ENCODE data around the gene SAV1. TPM values are rescaled to one million over a fixed set of nuclear protein-coding genes. Genes with fewer than 3 reads are reported as not detected.
"Not testable (repeated sequence)": the region's sequence is repeated elsewhere in the genome, so short reads cannot be mapped to it uniquely, and the experiment has no call there.

The SAV1 gene
- polyA plus RNA-seq (ENCODE audit: insufficient read length in 3 of 3): 10 to 100 TPM; 37.4 to 44.2 (median 39.3) TPM
- long read RNA-seq, donor 1, transcript SAV1-201 (5 exons, 3,063 nt): major isoform, 5 of 5 reads
- long read RNA-seq, donor 1, partial matches to known transcripts: 0 of 5 reads
- long read RNA-seq, donor 1, other reads (novel, unspliced or antisense): 0 of 5 reads
- long read RNA-seq, donor 2, transcript SAV1-201 (5 exons, 3,063 nt): major isoform, 6 of 6 reads
- long read RNA-seq, donor 2, partial matches to known transcripts: 0 of 6 reads
- long read RNA-seq, donor 2, other reads (novel, unspliced or antisense): 0 of 6 reads
- long read RNA-seq, donor 3, transcript SAV1-201 (5 exons, 3,063 nt): major isoform, 11 of 13 reads
- long read RNA-seq, donor 3, partial matches to known transcripts: 0 of 13 reads
- long read RNA-seq, donor 3, other reads (novel, unspliced or antisense): 0 of 13 reads
- long read RNA-seq, donor 4, transcript SAV1-201 (5 exons, 3,063 nt): major isoform, 9 of 9 reads
- long read RNA-seq, donor 4, partial matches to known transcripts: 0 of 9 reads
- long read RNA-seq, donor 4, other reads (novel, unspliced or antisense): 0 of 9 reads
- long read RNA-seq, donor 5: 0 reads
- long read RNA-seq, donor 6, partial matches to known transcripts: 0 of 2 reads
- long read RNA-seq, donor 6, other reads (novel, unspliced or antisense): 0 of 2 reads
- long read RNA-seq, donor 7, transcript SAV1-201 (5 exons, 3,063 nt): major isoform, 10 of 10 reads
- long read RNA-seq, donor 7, partial matches to known transcripts: 0 of 10 reads
- long read RNA-seq, donor 7, other reads (novel, unspliced or antisense): 0 of 10 reads
- long read RNA-seq, donor 8: 0 reads
- long read RNA-seq, donor 9, transcript SAV1-201 (5 exons, 3,063 nt): major isoform, 6 of 7 reads
- long read RNA-seq, donor 9, partial matches to known transcripts: 0 of 7 reads
- long read RNA-seq, donor 9, other reads (novel, unspliced or antisense): 0 of 7 reads
- long read RNA-seq, donor 10, partial matches to known transcripts: 7 of 12 reads
- long read RNA-seq, donor 10, other reads (novel, unspliced or antisense): 0 of 12 reads
- long read RNA-seq, donor 11, transcript SAV1-201 (5 exons, 3,063 nt): major isoform, 11 of 12 reads
- long read RNA-seq, donor 11, partial matches to known transcripts: 0 of 12 reads
- long read RNA-seq, donor 11, other reads (novel, unspliced or antisense): 0 of 12 reads
- long read RNA-seq, donor 12, partial matches to known transcripts: 0 of 1 reads
- long read RNA-seq, donor 12, other reads (novel, unspliced or antisense): 0 of 1 reads
- long read RNA-seq, donor 13: 0 reads
- long read RNA-seq, donor 14, transcript SAV1-201 (5 exons, 3,063 nt): major isoform, 10 of 11 reads
- long read RNA-seq, donor 14, partial matches to known transcripts: 0 of 11 reads
- long read RNA-seq, donor 14, other reads (novel, unspliced or antisense): 0 of 11 reads
- long read RNA-seq, donor 15, partial matches to known transcripts: 0 of 5 reads
- long read RNA-seq, donor 15, other reads (novel, unspliced or antisense): 0 of 5 reads
- long read RNA-seq, donor 16, transcript SAV1-201 (5 exons, 3,063 nt): major isoform, 23 of 29 reads
- long read RNA-seq, donor 16, partial matches to known transcripts: 6 of 29 reads
- long read RNA-seq, donor 16, other reads (novel, unspliced or antisense): 0 of 29 reads

- DNase-seq (ENCODE audit: extremely low read depth in 1 of 11, low read depth in 9 of 11, low spot score in 4 of 11): peak in 9 of 11 donors; percentile 64 to 85 (median 79)
These were observed at the start of gene SAV1 for GRCh38 chr14:50667996-50668825. TSS of gene SAV1 (minus strand) at chr14:50668306. CDS start at chr14:50667967, 339 bp downstream.

GRCh38 chr14:50717811-50718210 lies 49.7 kb upstream of the SAV1 start:
- DNase-seq (ENCODE audit: extremely low read depth in 1 of 11, low read depth in 9 of 11, low spot score in 4 of 11): no peak

GRCh38 chr14:50714450-50715073 lies 46.5 kb upstream of the SAV1 start:
- peak in 5 of 11 donors; percentile 2 to 19 (median 6) for DNase-seq (ENCODE audit: extremely low read depth in 1 of 11, low read depth in 9 of 11, low spot score in 4 of 11)

GRCh38 chr14:50711043-50711442 lies 42.9 kb upstream of the SAV1 start:
- DNase-seq (ENCODE audit: extremely low read depth in 1 of 11, low read depth in 9 of 11, low spot score in 4 of 11): no peak

GRCh38 chr14:50705026-50705593 lies 37.0 kb upstream of the SAV1 start:
- no peak for DNase-seq (ENCODE audit: extremely low read depth in 1 of 11, low read depth in 9 of 11, low spot score in 4 of 11)

- DNase-seq (ENCODE audit: extremely low read depth in 1 of 11, low read depth in 9 of 11, low spot score in 4 of 11): no peak
These were observed 36.4 kb upstream of the SAV1 start for GRCh38 chr14:50704454-50705010.

GRCh38 chr14:50697659-50698290 lies 29.7 kb upstream of the SAV1 start:
- no peak for DNase-seq (ENCODE audit: extremely low read depth in 1 of 11, low read depth in 9 of 11, low spot score in 4 of 11)

- DNase-seq (ENCODE audit: extremely low read depth in 1 of 11, low read depth in 9 of 11, low spot score in 4 of 11): not testable (repeated sequence)
These were observed 26.2 kb upstream of the SAV1 start for GRCh38 chr14:50694260-50694659.

GRCh38 chr14:50688875-50689274 lies 20.8 kb upstream of the SAV1 start:
- no peak for DNase-seq (ENCODE audit: extremely low read depth in 1 of 11, low read depth in 9 of 11, low spot score in 4 of 11)

- no peak for DNase-seq (ENCODE audit: extremely low read depth in 1 of 11, low read depth in 9 of 11, low spot score in 4 of 11)
These were observed 11.6 kb upstream of the SAV1 start for GRCh38 chr14:50679674-50680073.

- no peak for DNase-seq (ENCODE audit: extremely low read depth in 1 of 11, low read depth in 9 of 11, low spot score in 4 of 11)
These were observed 10.1 kb upstream of the SAV1 start for GRCh38 chr14:50678163-50678562.

- no peak for DNase-seq (ENCODE audit: extremely low read depth in 1 of 11, low read depth in 9 of 11, low spot score in 4 of 11)
These were observed 9.5 kb upstream of the SAV1 start for GRCh38 chr14:50677527-50678063.

GRCh38 chr14:50676814-50677516 lies 8.9 kb upstream of the SAV1 start:
- no peak for DNase-seq (ENCODE audit: extremely low read depth in 1 of 11, low read depth in 9 of 11, low spot score in 4 of 11)

GRCh38 chr14:50675597-50675996 lies 7.5 kb upstream of the SAV1 start:
- no peak for DNase-seq (ENCODE audit: extremely low read depth in 1 of 11, low read depth in 9 of 11, low spot score in 4 of 11)

- no peak for DNase-seq (ENCODE audit: extremely low read depth in 1 of 11, low read depth in 9 of 11, low spot score in 4 of 11)
These were observed 2.8 kb upstream of the SAV1 start for GRCh38 chr14:50670866-50671256.
